Measurements from ENCODE around the gene HOXD3. TPM values are rescaled to one million over a fixed set of nuclear protein-coding genes. Genes with fewer than 3 reads are reported as not detected.

HOXD3 gene
- total and polyA plus RNA-seq, 9 of the 15 experiments (the other 6 are each of a cell fraction or from before 2014, with no cell fraction given) = not detected

DNA sequence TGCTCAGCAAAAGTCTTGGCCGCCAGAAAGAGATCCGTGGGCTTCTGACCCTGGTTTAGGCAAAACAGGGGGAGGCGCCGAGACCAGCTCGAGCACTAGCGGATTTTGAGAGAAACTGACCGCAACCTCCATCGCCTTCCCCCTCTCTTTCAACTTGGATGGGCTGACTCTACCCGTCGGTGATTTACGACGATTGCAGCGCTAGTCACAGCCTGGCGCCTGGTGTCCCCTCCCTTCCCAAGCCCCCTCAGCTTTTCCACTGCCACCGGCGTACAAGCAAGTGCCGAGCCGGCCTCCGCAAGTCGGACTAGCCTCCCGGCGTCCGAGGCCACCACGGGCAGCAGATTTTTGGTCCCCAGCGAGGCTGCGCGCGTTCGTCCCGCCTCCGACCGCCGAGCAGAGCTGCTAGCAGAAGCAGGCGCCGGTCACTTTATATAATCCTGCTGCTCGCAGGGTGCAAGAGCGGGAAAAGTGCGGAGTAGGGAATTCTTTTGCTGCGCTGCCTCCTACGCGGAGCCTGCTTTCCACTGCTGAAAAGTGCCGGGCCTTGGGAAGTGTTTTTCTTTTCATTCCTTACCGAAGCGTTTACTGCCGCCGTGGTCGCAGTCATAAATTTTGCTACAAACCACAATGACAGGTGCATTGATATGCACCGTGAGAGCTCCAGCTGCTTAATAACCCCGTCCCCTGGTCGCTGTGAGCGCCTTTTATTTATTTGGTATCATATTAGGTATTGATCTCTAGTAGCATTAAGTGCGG, 7.7 kb downstream of the HOXD3 start:
- Histone ChIP-seq H3K36me3 (ENCODE audit: control insufficient read depth, insufficient read depth, low read length) (no peaks in the 10 kb centered on the region), H3K9me3 (replicated peaks; ENCODE audit: control insufficient read depth, insufficient read depth, low read depth, low read length) (no peaks in the 10 kb centered on the region), H3K9ac (ENCODE audit: insufficient read depth in 1 of 2, low read depth in 2 of 2, low read length in 2 of 2) (no peak overlapping the region), H2AFZ (ENCODE audit: low read depth, low read length) (no peak overlapping the region), H3K27ac (ENCODE audit: extremely low read depth, low read depth, low read length) (no peak overlapping the region), H3K27me3 (ENCODE audit: control insufficient read depth in 2 of 2, insufficient read depth in 2 of 2, low read length in 2 of 2) (peaks cover 58 to 59% of the 10 kb centered on the region in 2 experiments), H3K79me2 (ENCODE audit: control insufficient read depth, insufficient read depth, low read length) (no peaks in the 10 kb centered on the region), H4K20me1 (replicated peaks; ENCODE audit: control insufficient read depth, insufficient read depth, low read length) (peaks cover 8% of the 10 kb centered on the region), H3K9me1 (ENCODE audit: control insufficient read depth, insufficient read depth, low read length) (no peaks in the 10 kb centered on the region), H3K4me3 (no peak overlapping the region), H3K4me2 (ENCODE audit: insufficient read depth, low read length) (no peak overlapping the region), H3K4me1 (replicated peaks in 1 of 2; ENCODE audit: control insufficient read depth in 2 of 2, insufficient read depth in 2 of 2, low read length in 2 of 2) (peaks cover 0 to 22% of the 10 kb centered on the region in 2 experiments; a peak in 3 of 5 replicates)
- FAIRE-seq = no peak
- DNase-seq (ENCODE audit: extremely low read depth in 1 of 4, low spot score in 3 of 4) = no peak
- CTCF ChIA-PET (ENCODE audit: low intra/inter-chr PET ratio) = no interaction called here
- no TSS peak for BruUV-seq (replicated peaks)
- TF ChIP-seq EZH2 (IDR thresholded peaks at IDR 0.05; ENCODE audit: borderline replicate concordance, low read depth, low read length) (peak; percentile 74; the same call in 1 of the 2 replicates), MEIS2 (IDR thresholded peaks at IDR 0.05; ENCODE audit: partially characterized antibody) (peak; percentile 43), FOXM1 (IDR thresholded peaks at IDR 0.05; ENCODE audit: low read depth) (no peak), FOXM1 (CRISPR knock-in tag; IDR thresholded peaks at IDR 0.05; ENCODE audit: low read depth) (no peak), SIN3B (IDR thresholded peaks at IDR 0.05; ENCODE audit: low read depth) (no peak), SMARCB1 (IDR thresholded peaks at IDR 0.05; ENCODE audit: insufficient read length, low read depth) (no peak)
- TF ChIP-seq, protein P1, sequence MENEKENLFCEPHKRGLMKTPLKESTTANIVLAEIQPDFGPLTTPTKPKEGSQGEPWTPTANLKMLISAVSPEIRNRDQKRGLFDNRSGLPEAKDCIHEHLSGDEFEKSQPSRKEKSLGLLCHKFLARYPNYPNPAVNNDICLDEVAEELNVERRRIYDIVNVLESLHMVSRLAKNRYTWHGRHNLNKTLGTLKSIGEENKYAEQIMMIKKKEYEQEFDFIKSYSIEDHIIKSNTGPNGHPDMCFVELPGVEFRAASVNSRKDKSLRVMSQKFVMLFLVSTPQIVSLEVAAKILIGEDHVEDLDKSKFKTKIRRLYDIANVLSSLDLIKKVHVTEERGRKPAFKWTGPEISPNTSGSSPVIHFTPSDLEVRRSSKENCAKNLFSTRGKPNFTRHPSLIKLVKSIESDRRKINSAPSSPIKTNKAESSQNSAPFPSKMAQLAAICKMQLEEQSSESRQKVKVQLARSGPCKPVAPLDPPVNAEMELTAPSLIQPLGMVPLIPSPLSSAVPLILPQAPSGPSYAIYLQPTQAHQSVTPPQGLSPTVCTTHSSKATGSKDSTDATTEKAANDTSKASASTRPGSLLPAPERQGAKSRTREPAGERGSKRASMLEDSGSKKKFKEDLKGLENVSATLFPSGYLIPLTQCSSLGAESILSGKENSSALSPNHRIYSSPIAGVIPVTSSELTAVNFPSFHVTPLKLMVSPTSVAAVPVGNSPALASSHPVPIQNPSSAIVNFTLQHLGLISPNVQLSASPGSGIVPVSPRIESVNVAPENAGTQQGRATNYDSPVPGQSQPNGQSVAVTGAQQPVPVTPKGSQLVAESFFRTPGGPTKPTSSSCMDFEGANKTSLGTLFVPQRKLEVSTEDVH (IDR thresholded peaks at IDR 0.05; ENCODE audit: low read depth, partially characterized antibody) = no peak
- no peak; the same call in 2 of the 3 replicates for ATAC-seq
- intact Hi-C loops (cut with micrococcal nuclease) = no loop called here
- in situ Hi-C loops (cut with MboI) = no loop called here
- POLR2A ChIA-PET = interaction anchor here (0.6 to 1.8 kb wide), 4 partner anchors 9 to 341 kb away, joined by 3 to 4 read pairs (median 3); no protein-coding TSS in a partner anchor
- WGBS (ENCODE audit: insufficient coverage, low coverage, missing lambda C conversion rate) = 6% methylated on average over 45 of the region's 52 CpGs

Data from K562 (cell line).